Right ventricle myocardium inferior (tissue), 1 donor: Measurements from ENCODE around the gene NCKAP1. TPM values are rescaled to one million over a fixed set of nuclear protein-coding genes. Genes with fewer than 3 reads are reported as not detected.

Source experiments
- ATAC-seq: fragments of 200-7000 bp; cut with Tn5 transposase; one replicate; pipeline ENCODE4 v1.9.1; 2020; ENCODE audit warnings: mild to moderate bottlenecking, moderate library complexity
- DNase-seq: peaks from one replicate; pipeline ENCODE4 v3.0.0; 2021; ENCODE audit errors: missing footprints
- intact Hi-C: fragments of 100-400 bp; cut with DNase I; formaldehyde crosslinking; loops from one replicate; pipeline ENCODE4 v1.11.0; 2022
- total RNA-seq: library from RNA; stranded (reverse); fragmentation: NEBNext Ultra II Directional; extraction: Animal tissue kit (Norgen Biotek cat#: 25700); gene quantifications from one replicate; pipeline ENCODE4 v1.2.1, GENCODE V29; 2021
- donor health status: DM: no; HTN: yes; CAD: no; lungs with severe emphysema.

Gene NCKAP1
- total RNA-seq, 1 donor from 2014 or later: 135 TPM

DNA sequence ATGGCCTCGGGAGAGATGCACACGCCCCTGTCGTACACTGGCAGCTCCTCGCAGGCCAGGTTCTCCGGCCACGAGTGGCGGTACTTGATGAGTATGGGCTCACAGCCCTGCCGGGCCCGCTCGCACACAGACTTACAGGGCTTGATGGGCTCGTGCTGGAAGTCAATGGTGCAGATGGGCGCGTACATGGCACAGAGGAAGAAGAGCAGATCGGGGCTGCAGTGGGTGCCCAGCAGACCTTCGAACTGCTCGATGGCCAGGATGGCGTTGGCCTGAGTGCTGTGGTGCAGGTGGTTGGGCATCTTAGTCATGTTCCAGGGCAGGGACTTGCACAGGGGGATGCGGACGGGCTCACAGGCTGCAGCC, 172.2 kb downstream of the NCKAP1 start:
- intact Hi-C loops: no loop called here

DNA sequence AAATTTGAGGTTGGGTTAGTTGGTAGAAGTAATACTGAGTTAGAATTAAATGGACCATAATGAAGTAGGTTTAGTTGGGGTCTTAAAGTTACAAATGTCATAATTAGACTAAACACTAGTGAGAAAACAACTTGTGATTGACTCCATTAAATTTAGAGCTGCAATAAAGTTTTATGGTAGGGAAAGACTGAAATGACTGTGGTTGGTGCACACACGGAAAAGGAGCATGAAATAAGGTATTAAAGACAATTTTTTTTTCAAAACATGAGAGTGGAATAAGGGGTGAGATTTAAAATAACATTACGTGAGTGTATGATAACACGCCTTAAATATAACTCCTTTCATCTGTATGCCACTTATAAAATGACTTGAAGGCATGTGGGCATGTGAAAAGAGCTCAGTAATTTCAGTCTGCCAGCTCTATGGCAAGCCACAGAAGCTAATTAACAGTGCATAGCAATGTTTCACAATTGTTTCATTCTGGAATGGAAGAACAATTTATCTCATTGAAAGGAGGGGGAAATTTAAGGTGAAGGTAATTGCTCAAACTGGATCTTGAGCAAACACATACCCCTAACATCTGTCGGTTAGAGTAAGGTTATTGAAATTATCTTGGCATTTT, 173.2 kb downstream of the NCKAP1 start:
- DNase-seq (no peak), ATAC-seq (no peak)
- intact Hi-C loops: no loop called here

More for the DNA sequence above, 172.2 kb downstream of the NCKAP1 start:
- DNase-seq (peak; percentile 67), ATAC-seq (peak; percentile 62)

- DNase-seq (no peak), ATAC-seq (no peak)
- intact Hi-C loops: no loop called here
These were observed 174.6 kb downstream of the NCKAP1 start for GRCh38 chr2:182863642-182864041.

- ATAC-seq: no peak
- intact Hi-C loops: no loop called here
- no peak for DNase-seq
These were observed 176.2 kb downstream of the NCKAP1 start for GRCh38 chr2:182862091-182862490.

DNA sequence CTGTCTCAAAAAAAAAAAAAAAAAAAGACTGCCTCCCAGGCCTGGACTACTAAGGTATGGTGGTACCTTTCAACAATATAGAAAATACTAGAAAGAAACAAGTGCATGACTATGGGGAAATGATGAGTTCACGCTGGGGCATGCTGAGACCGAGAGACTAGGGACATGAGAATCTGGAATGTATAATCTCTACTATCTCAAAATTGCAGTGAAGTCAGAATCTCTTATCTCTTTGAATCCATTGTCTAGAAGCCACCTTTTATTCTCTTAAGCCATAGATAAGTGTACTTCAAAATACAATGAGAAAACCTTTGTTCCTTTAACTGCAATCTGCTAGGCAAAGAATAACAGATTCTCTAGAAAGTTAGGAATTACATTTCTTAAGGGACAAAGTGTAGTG, 177.4 kb downstream of the NCKAP1 start:
- DNase-seq (no peak), ATAC-seq (no peak)
- intact Hi-C loops: no loop called here

Other genes with a start within 250 kb of the NCKAP1 start
- gene FRZB, start 171.8 kb downstream of the NCKAP1 start, total RNA-seq: 1.3 TPM
- 12.1 TPM for gene DUSP19, start 40.3 kb upstream of the NCKAP1 start, total RNA-seq
- gene NUP35, start 86.0 kb upstream of the NCKAP1 start, total RNA-seq: 8.0 TPM